Lower lobe of right lung (tissue), 2 donors: ENCODE measurements around the gene ABAT. TPM values are rescaled to one million over a fixed set of nuclear protein-coding genes. Genes with fewer than 3 reads are reported as not detected.

Experiments used
- ATAC-seq, 2 donors: fragments of 200-7000 bp; cut with Tn5 transposase; one replicate each; pipeline ENCODE4 v1.9.1; 2020 to 2022; ENCODE audit warnings: mild to moderate bottlenecking in 2 of 2, moderate library complexity in 2 of 2
- DNase-seq: peaks from one replicate; pipeline ENCODE4 v3.0.0-alpha.2; 2020
- H3K27ac ChIP-seq: fragments of 200-600 bp; one replicate; pipeline ENCODE4 v1.8.0; 2022
- H3K27me3 ChIP-seq: fragments of 200-600 bp; one replicate; pipeline ENCODE4 v1.8.0; 2022; ENCODE audit warnings: low read depth
- H3K36me3 ChIP-seq: fragments of 200-600 bp; one replicate; pipeline ENCODE4 v1.8.0; 2022; ENCODE audit warnings: mild to moderate bottlenecking
- H3K4me1 ChIP-seq: fragments of 200-600 bp; one replicate; pipeline ENCODE4 v1.8.0; 2022
- H3K4me3 ChIP-seq: fragments of 200-600 bp; one replicate; pipeline ENCODE4 v1.8.0; 2022; ENCODE audit warnings: mild to moderate bottlenecking
- H3K9me3 ChIP-seq: fragments of 200-600 bp; one replicate; pipeline ENCODE4 v1.8.0; 2022
- CTCF ChIP-seq: fragments of 200-600 bp; IDR thresholded peaks from one replicate; pipeline ENCODE4 v1.8.0; 2022; ENCODE audit warnings: antibody characterized with exemption, mild to moderate bottlenecking
- intact Hi-C: fragments of 100-400 bp; cut with DNase I; formaldehyde crosslinking; loops from one replicate; pipeline ENCODE4 v1.11.0; 2022
- total RNA-seq: library from RNA; stranded (reverse); fragmentation: NEBNext Ultra II Directional; extraction: Animal tissue kit (Norgen Biotek cat#: 25700); gene quantifications from one replicate; pipeline ENCODE4 v1.2.1, GENCODE V29; 2021
- donor health status: DM: no; HTN: yes; CAD: no; lungs with severe emphysema.

Gene ABAT
- total RNA-seq, 1 donor from 2014 or later = 12.9 TPM

GRCh38 chr16:8826278-8826879 lies 152.0 kb downstream of the ABAT start:
- Histone ChIP-seq H3K4me3 (no peak overlapping the region), H3K27ac (no peak overlapping the region), H3K9me3 (no peaks in the 10 kb centered on the region), H3K36me3 (peaks cover 43% of the 10 kb centered on the region), H3K27me3 (no peaks in the 10 kb centered on the region), H3K4me1 (no peaks in the 10 kb centered on the region)
- no peak for TF ChIP-seq CTCF
- ATAC-seq (no peak), DNase-seq (no peak)
- intact Hi-C loops = no loop called here

- Histone ChIP-seq H3K27ac (no peak overlapping the region), H3K36me3 (peaks cover 52% of the 10 kb centered on the region), H3K4me3 (no peak overlapping the region), H3K9me3 (no peaks in the 10 kb centered on the region), H3K4me1 (no peaks in the 10 kb centered on the region), H3K27me3 (no peaks in the 10 kb centered on the region)
- no peak for TF ChIP-seq CTCF
- ATAC-seq (no peak), DNase-seq (no peak)
- intact Hi-C loops = no loop called here
Observed at GRCh38 chr16:8828541-8829165, 154.2 kb downstream of the ABAT start.

- intact Hi-C loops = no loop called here
- no peaks in the 10 kb centered on the region for H3K9me3 ChIP-seq
- no peak for TF ChIP-seq CTCF
- ATAC-seq (no peak), DNase-seq (no peak)
- peaks cover 6% of the 10 kb centered on the region for H3K4me1 ChIP-seq
- peaks cover 42% of the 10 kb centered on the region for H3K36me3 ChIP-seq
- H3K27ac ChIP-seq = no peak overlapping the region
- no peaks in the 10 kb centered on the region for H3K27me3 ChIP-seq
- no peak overlapping the region for H3K4me3 ChIP-seq
Observed at GRCh38 chr16:8831450-8831849, 157.0 kb downstream of the ABAT start.

DNA sequence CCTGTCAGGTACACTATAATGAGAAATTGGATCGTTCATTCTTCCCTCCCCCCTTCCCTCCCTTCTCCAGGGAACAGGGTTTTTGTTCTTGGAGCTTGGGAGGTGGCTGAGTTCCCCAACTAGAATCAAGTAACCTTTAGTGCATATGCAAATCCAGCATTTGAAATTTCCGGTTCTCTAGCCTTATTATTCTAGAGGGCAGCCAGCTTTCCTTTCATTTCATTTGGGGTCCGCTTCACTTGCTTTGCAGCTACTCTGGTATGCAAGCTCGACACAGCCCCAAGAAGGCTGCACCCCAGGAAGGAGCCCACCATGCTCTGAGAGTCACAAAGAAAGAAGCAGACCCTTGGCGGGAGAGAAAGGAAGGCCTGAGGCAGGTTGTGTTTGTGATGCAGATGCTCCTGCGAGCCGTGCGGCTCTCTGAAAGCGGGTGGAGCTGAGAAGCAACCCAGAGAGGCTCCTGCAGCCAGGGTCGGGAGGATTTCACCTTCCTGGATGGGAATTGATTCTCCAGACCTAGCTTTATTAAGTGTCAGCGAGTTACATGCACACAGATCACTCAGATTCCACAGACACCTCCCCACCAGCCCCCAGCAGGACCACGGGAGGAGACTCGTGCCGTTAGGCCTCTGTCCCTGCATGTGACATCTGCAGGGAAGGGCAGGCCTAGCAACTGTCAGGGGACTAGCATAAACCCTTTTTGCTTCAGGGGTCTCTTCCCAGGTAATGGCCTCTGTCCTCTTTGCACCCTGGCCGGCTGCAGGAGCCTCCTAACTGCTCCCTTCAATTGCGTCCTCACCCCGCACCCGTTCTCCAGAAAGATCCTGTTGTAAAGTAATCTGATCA lies 157.7 kb downstream of the ABAT start:
- intact Hi-C loops = no loop called here
- Histone ChIP-seq H3K4me3 (no peak overlapping the region), H3K9me3 (no peaks in the 10 kb centered on the region), H3K27ac (no peak overlapping the region), H3K27me3 (no peaks in the 10 kb centered on the region), H3K4me1 (peaks cover 6% of the 10 kb centered on the region), H3K36me3 (peaks cover 40% of the 10 kb centered on the region)
- ATAC-seq (no peak), DNase-seq (no peak)
- TF ChIP-seq CTCF = no peak

- H3K4me1 ChIP-seq = peaks cover 6% of the 10 kb centered on the region
- intact Hi-C loops = no loop called here
- H3K9me3 ChIP-seq = no peaks in the 10 kb centered on the region
- ATAC-seq (peak in 1 of 2 donors; percentile 30), DNase-seq (no peak)
- no peak overlapping the region for H3K4me3 ChIP-seq
- H3K27me3 ChIP-seq = no peaks in the 10 kb centered on the region
- no peak overlapping the region for H3K27ac ChIP-seq
- peaks cover 40% of the 10 kb centered on the region for H3K36me3 ChIP-seq
- TF ChIP-seq CTCF = no peak
Observed at GRCh38 chr16:8832717-8833105, 158.3 kb downstream of the ABAT start.

Other genes with a start within 250 kb of the ABAT start
- gene TMEM114, start 84.1 kb upstream of the ABAT start, total RNA-seq = not detected
- gene METTL22, start 52.9 kb upstream of the ABAT start, total RNA-seq = 43.5 TPM
- gene TMEM186, start 123.0 kb downstream of the ABAT start, total RNA-seq = 8.6 TPM
- gene PMM2, start 123.2 kb downstream of the ABAT start, total RNA-seq = 39.3 TPM
- gene CARHSP1, start 194.4 kb downstream of the ABAT start, total RNA-seq = 89.0 TPM
- gene LITAFD, start 207.7 kb downstream of the ABAT start, total RNA-seq = not detected